ENCODE results near the gene CDC42BPA. TPM values are rescaled to one million over a fixed set of nuclear protein-coding genes. Genes with fewer than 3 reads are reported as not detected.
A peak's percentile ranks its signal among the peaks of the same experiment; 100 is the strongest.

CDC42BPA gene
- total RNA-seq, 1 experiment from 2014 or later: 30.1 TPM

- Mint-ChIP-seq H3K27ac (peak overlapping the region in 1 of 3 experiments; percentile 89; a peak in 2 of 7 replicates), H3K9me3 (no peaks in the 10 kb centered on the region), H3K36me3 (ENCODE audit: insufficient read depth in 1 of 3, low read depth in 3 of 3) (no peaks in the 10 kb centered on the region), H3K4me1 (peaks cover 4% of the 10 kb centered on the region in 2 experiments), H3K27me3 (ENCODE audit: low read depth) (no peaks in the 10 kb centered on the region), H3K4me3 (no peak overlapping the region)
- no peak overlapping the region for H3K23ac ChIP-seq (ENCODE audit: insufficient read length, low read depth, low read length)
- no peak overlapping the region for H3K18ac ChIP-seq (ENCODE audit: insufficient read length, low read depth, low read length)
- H3K9me3 ChIP-seq (ENCODE audit: control insufficient read depth, low read depth, low read length): no peaks in the 10 kb centered on the region
- H2BK120ac ChIP-seq (ENCODE audit: low read depth, low read length, poor library complexity, severe bottlenecking): no peak overlapping the region
- H3K27ac ChIP-seq (ENCODE audit: insufficient read length, low read depth, low read length): no peak overlapping the region
- H2AFZ ChIP-seq (ENCODE audit: low read length): no peak overlapping the region
- TF ChIP-seq CTCF (conservative IDR thresholded peaks at IDR 0.05): no peak
- H4K5ac ChIP-seq (ENCODE audit: insufficient read length, low read depth, low read length): no peak overlapping the region
- no peak overlapping the region for H2BK12ac ChIP-seq (ENCODE audit: insufficient read length, low read depth, low read length)
- H3K9ac ChIP-seq (ENCODE audit: extremely low read depth, insufficient read length, low read length): no peak overlapping the region
- no peak overlapping the region for H3K4me2 ChIP-seq (ENCODE audit: insufficient read depth, insufficient read length, low read length)
- H4K91ac ChIP-seq (ENCODE audit: insufficient read length, low read depth, low read length): no peak overlapping the region
- no peak overlapping the region for H2BK20ac ChIP-seq (ENCODE audit: low read depth, low read length, poor library complexity, severe bottlenecking)
- H3K4me1 ChIP-seq (ENCODE audit: insufficient read depth, low read length): no peaks in the 10 kb centered on the region; the same call in 1 of the 2 replicates
- no peaks in the 10 kb centered on the region for H3K23me2 ChIP-seq (ENCODE audit: insufficient read length, low read depth, low read length, poor library complexity, severe bottlenecking)
- H3K4ac ChIP-seq (ENCODE audit: low read depth, low read length): no peak overlapping the region
- no peak overlapping the region for H2BK15ac ChIP-seq (ENCODE audit: low read depth, low read length)
- H3K56ac ChIP-seq (ENCODE audit: insufficient read length, low read depth, low read length): no peak overlapping the region
- no peak overlapping the region for H3T11ph ChIP-seq (ENCODE audit: low read length)
- H3K79me2 ChIP-seq (ENCODE audit: insufficient read depth, low read length): peaks cover 7% of the 10 kb centered on the region; the same call in 1 of the 2 replicates
- DNase-seq: no peak
- H2AK5ac ChIP-seq (ENCODE audit: insufficient read length, low read length): no peak overlapping the region
- H3K27me3 ChIP-seq (ENCODE audit: insufficient read depth, low read length): no peaks in the 10 kb centered on the region
- no peak overlapping the region for H4K8ac ChIP-seq (replicated peaks; ENCODE audit: insufficient read length, low read depth, low read length)
- no peaks in the 10 kb centered on the region for H4K20me1 ChIP-seq (ENCODE audit: control insufficient read depth, insufficient read depth, insufficient read length)
- H3K14ac ChIP-seq (ENCODE audit: insufficient read depth, low read length): no peak overlapping the region
- WGBS (ENCODE audit: extremely low coverage, insufficient read length, low lambda C conversion rate): no CpG with 5 or more reads among the region's 3 CpGs
- H3K79me1 ChIP-seq (ENCODE audit: insufficient read depth, low read depth, low read length, poor library complexity, severe bottlenecking): no peaks in the 10 kb centered on the region
- H2BK5ac ChIP-seq (ENCODE audit: insufficient read length, low read length): no peak overlapping the region
Observed at GRCh38 chr1:227265891-227266290, 52.4 kb downstream of the CDC42BPA start.

Measured in H9 (cell line).